ENCODE data around the gene SLC12A7. TPM values are rescaled to one million over a fixed set of nuclear protein-coding genes. Genes with fewer than 3 reads are reported as not detected.

SLC12A7 gene
- total RNA-seq, 2 donors from 2014 or later = 28.5 to 42.3 TPM

DNA sequence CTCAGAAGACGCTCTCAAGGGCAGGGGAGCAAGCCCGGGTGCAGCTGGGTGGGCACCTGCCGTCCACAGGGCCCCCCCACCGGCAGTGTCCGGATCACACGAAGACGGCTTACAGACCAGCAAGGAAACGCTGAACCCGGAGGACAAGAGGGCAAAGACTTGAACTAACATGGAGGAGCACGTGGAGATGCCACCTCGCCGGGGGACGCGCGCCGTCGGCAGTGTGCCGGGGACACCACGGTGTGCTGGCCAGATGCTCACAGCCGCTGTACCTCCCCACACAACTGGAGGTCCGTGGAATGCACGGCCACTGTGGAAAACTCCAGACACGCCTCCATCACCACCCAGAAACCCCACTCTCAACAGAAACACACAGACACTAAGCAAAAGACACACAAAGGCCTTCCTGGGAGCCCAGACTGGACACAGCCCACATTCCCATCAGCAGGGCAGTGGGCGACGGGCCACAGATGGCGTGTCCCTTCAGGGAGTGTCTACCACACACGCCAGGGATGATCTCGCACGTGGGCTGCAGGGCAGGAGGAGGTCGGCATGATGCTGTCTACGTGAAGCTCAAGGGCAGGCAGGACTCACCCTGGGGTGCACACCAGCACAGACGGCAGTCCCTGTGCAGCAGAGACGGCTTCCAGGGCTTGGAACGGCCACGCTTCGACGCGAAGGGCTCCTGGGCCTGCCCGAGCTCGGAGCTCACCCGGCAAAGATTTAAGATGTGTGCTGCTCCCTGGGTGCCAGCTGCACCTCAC lies 8.6 kb upstream of the SLC12A7 start:
- H3K36me3 ChIP-seq = no peaks in the 10 kb centered on the region
- H3K4me1 ChIP-seq = peaks cover 0 to 77% of the 10 kb centered on the region in 2 donors
- peak overlapping the region; percentile 80 to 88 for H3K27ac ChIP-seq
- no peaks in the 10 kb centered on the region for H3K9me3 ChIP-seq
- H3K27me3 ChIP-seq = no peaks in the 10 kb centered on the region
- DNase-seq (ENCODE audit: low spot score) = no peak
- TF ChIP-seq CTCF (IDR thresholded peaks at IDR 0.05) = no peak
- no peak overlapping the region for H3K4me3 ChIP-seq

DNA sequence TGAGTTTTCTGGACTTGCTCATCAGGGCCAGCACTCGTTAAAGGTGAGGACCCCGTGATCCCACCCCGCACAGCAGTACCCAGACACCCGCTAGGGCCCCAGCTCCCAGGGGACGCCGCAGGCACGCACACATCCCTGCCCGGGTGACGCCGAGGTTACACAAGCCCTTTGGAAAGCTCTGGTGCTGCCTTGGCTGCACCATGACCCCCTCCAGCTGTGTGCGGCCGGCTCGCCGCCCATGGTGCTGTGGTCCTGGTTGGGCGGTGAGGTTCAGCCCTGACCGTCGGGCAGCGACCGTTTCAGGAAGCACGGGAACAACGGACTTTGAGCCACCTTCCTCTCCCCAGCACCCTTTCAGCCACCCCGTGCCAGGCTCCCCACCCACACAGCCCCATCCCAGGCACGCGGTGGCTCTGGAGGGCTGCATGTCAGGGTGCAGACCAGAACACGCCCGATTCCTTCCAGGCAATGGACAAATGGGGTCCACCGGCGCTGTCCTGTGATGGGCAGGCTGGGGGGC lies 7.5 kb upstream of the SLC12A7 start:
- Histone ChIP-seq H3K4me1 (peaks cover 0 to 66% of the 10 kb centered on the region in 2 donors), H3K27ac (peak overlapping the region in 1 of 2 donors; percentile 75), H3K4me3 (no peak overlapping the region), H3K9me3 (no peaks in the 10 kb centered on the region), H3K36me3 (no peaks in the 10 kb centered on the region), H3K27me3 (no peaks in the 10 kb centered on the region)
- TF ChIP-seq CTCF (IDR thresholded peaks at IDR 0.05) = no peak
- no peak for DNase-seq (ENCODE audit: low spot score)

GRCh38 chr5:1118738-1119137 lies 6.9 kb upstream of the SLC12A7 start:
- Histone ChIP-seq H3K27me3 (no peaks in the 10 kb centered on the region), H3K9me3 (no peaks in the 10 kb centered on the region), H3K27ac (peak overlapping the region; percentile 75 to 81), H3K4me1 (peaks cover 0 to 60% of the 10 kb centered on the region in 2 donors), H3K4me3 (no peak overlapping the region), H3K36me3 (no peaks in the 10 kb centered on the region)
- no peak for DNase-seq (ENCODE audit: low spot score)
- TF ChIP-seq CTCF (IDR thresholded peaks at IDR 0.05) = no peak

DNA sequence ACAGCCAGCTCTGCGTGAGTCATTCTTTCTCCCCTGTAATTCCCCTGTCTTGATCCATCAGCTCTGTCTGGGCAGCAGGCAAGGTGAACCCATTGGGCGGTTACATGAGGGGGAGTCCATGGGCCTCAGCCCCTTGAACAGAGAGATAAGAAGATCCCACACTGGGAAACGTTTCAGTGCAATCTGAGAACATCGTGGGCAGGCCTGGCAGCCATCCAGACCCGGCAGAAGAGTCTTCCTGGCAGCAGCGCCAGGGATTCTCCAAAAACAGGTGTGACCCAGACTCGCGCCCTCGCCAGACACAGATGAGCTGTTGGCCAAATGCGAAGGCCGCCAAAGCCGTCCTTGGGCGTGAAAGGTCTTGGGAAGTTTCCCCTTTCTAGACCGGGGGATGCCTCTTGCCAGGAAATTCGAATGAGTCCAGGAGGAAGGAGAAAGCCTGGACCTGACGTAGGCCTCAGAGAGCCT lies 6.4 kb upstream of the SLC12A7 start:
- Histone ChIP-seq H3K36me3 (no peaks in the 10 kb centered on the region), H3K27ac (peak overlapping the region; percentile 75 to 81), H3K4me1 (peaks cover 0 to 55% of the 10 kb centered on the region in 2 donors), H3K4me3 (no peak overlapping the region), H3K9me3 (no peaks in the 10 kb centered on the region), H3K27me3 (no peaks in the 10 kb centered on the region)
- DNase-seq (ENCODE audit: low spot score) = no peak
- TF ChIP-seq CTCF (IDR thresholded peaks at IDR 0.05) = no peak

DNA sequence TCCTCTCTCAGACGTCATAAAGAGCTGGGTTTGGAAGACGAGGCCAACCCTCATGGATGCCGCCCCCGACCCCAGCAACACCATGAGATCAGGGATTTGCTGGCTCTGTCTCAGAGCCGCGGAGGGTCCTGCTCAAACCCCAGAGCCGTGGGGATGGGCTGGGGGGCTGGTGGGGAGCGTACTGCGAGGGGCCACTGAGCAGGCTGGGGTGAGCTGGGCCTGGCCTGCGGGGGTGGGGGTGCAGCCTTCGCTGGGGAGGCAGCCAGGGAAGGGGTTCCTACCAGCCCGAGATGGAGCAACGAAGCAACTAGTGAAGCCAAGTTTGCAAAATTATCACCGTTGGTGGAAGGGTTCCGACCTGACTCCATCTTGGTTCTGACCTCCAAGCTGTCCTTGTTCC lies 5.1 kb upstream of the SLC12A7 start:
- H3K4me3 ChIP-seq = no peak overlapping the region
- DNase-seq (ENCODE audit: low spot score) = no peak
- no peaks in the 10 kb centered on the region for H3K27me3 ChIP-seq
- no peaks in the 10 kb centered on the region for H3K9me3 ChIP-seq
- TF ChIP-seq CTCF (IDR thresholded peaks at IDR 0.05) = no peak
- H3K4me1 ChIP-seq = peaks cover 0 to 42% of the 10 kb centered on the region in 2 donors
- peak overlapping the region; percentile 75 to 81 for H3K27ac ChIP-seq
- H3K36me3 ChIP-seq = no peaks in the 10 kb centered on the region
